ENCODE data around the gene TRIOBP.

GRCh38 chr22:37794376-37794775 lies 97.5 kb downstream of the TRIOBP start:
- TF ChIP-seq CTCF (IDR thresholded peaks at IDR 0.05; ENCODE audit: low read depth, low read length) (no peak), EZH2phosphoT487 (IDR thresholded peaks at IDR 0.05; ENCODE audit: low read depth) (no peak)
